Measurements from ENCODE around the gene XPR1. TPM values are rescaled to one million over a fixed set of nuclear protein-coding genes. Genes with fewer than 3 reads are reported as not detected.

The XPR1 gene
- total RNA-seq, 1 donor from 2014 or later: 35.2 TPM

GRCh38 chr1:180615493-180616290 lies 16.1 kb upstream of the XPR1 start:
- FAIRE-seq (no peak), DNase-seq (ENCODE audit: low read depth) (no peak)
- H3K4me1 ChIP-seq (ENCODE audit: insufficient read depth, low read length): peaks cover 14% of the 10 kb centered on the region
- no peaks in the 10 kb centered on the region for H3K9me3 ChIP-seq (ENCODE audit: insufficient read depth, low read depth, low read length)
- peak overlapping the region; percentile 26 for H3K4me2 ChIP-seq (ENCODE audit: low read length)
- H3K4me3 Mint-ChIP-seq (ENCODE audit: unreplicated experiment): no peak overlapping the region
- H3K9me3 Mint-ChIP-seq (ENCODE audit: unreplicated experiment): no peaks in the 10 kb centered on the region
- H4K20me1 ChIP-seq (ENCODE audit: insufficient read depth, low read length): no peaks in the 10 kb centered on the region
- no peak overlapping the region for H2AFZ ChIP-seq (ENCODE audit: low read depth, low read length)
- no peaks in the 10 kb centered on the region for H3K36me3 Mint-ChIP-seq (ENCODE audit: low read depth, unreplicated experiment)
- H3K27ac Mint-ChIP-seq (ENCODE audit: unreplicated experiment): no peak overlapping the region
- TF ChIP-seq EZH2 (IDR thresholded peaks at IDR 0.05; ENCODE audit: insufficient read depth, low read length): no peak
- no peak overlapping the region for H3K9ac ChIP-seq (ENCODE audit: low read length)
- no peak overlapping the region for H3K4me3 ChIP-seq (ENCODE audit: insufficient read depth, low read depth, low read length)
- H3K36me3 ChIP-seq (ENCODE audit: insufficient read depth, low read length): no peaks in the 10 kb centered on the region
- H3K27ac ChIP-seq (ENCODE audit: low read depth, low read length): no peak overlapping the region
- peaks cover 9% of the 10 kb centered on the region for H3K4me1 Mint-ChIP-seq (ENCODE audit: low read depth, unreplicated experiment)
- no peaks in the 10 kb centered on the region for H3K27me3 ChIP-seq (ENCODE audit: insufficient read depth, low read length)
- H3K27me3 Mint-ChIP-seq (ENCODE audit: low read depth, unreplicated experiment): no peaks in the 10 kb centered on the region
- no peaks in the 10 kb centered on the region for H3K79me2 ChIP-seq (ENCODE audit: insufficient read depth, low read length)

GRCh38 chr1:180616439-180616838 lies 15.4 kb upstream of the XPR1 start:
- Histone ChIP-seq H3K36me3 (ENCODE audit: insufficient read depth, low read length) (no peaks in the 10 kb centered on the region), H4K20me1 (ENCODE audit: insufficient read depth, low read length) (no peaks in the 10 kb centered on the region), H3K4me2 (ENCODE audit: low read length) (peak overlapping the region; percentile 26), H3K9me3 (ENCODE audit: insufficient read depth, low read depth, low read length) (no peaks in the 10 kb centered on the region), H3K79me2 (ENCODE audit: insufficient read depth, low read length) (no peaks in the 10 kb centered on the region), H3K4me3 (ENCODE audit: insufficient read depth, low read depth, low read length) (no peak overlapping the region), H3K4me1 (ENCODE audit: insufficient read depth, low read length) (peaks cover 8% of the 10 kb centered on the region), H3K27me3 (ENCODE audit: insufficient read depth, low read length) (no peaks in the 10 kb centered on the region), H3K27ac (ENCODE audit: low read depth, low read length) (no peak overlapping the region), H2AFZ (ENCODE audit: low read depth, low read length) (peak overlapping the region; percentile 13), H3K9ac (ENCODE audit: low read length) (no peak overlapping the region)
- peaks cover 1% of the 10 kb centered on the region for H3K4me1 Mint-ChIP-seq (ENCODE audit: low read depth, unreplicated experiment)
- H3K36me3 Mint-ChIP-seq (ENCODE audit: low read depth, unreplicated experiment): no peaks in the 10 kb centered on the region
- DNase-seq (ENCODE audit: low read depth) (peak; percentile 91), FAIRE-seq (no peak)
- H3K9me3 Mint-ChIP-seq (ENCODE audit: unreplicated experiment): no peaks in the 10 kb centered on the region
- H3K27me3 Mint-ChIP-seq (ENCODE audit: low read depth, unreplicated experiment): no peaks in the 10 kb centered on the region
- TF ChIP-seq EZH2 (IDR thresholded peaks at IDR 0.05; ENCODE audit: insufficient read depth, low read length) (no peak), CTCF (IDR thresholded peaks at IDR 0.05; ENCODE audit: insufficient read depth, low read depth, low read length) (no peak)
- H3K27ac Mint-ChIP-seq (ENCODE audit: unreplicated experiment): no peak overlapping the region
- H3K4me3 Mint-ChIP-seq (ENCODE audit: unreplicated experiment): no peak overlapping the region

GRCh38 chr1:180617774-180618395 lies 13.9 kb upstream of the XPR1 start:
- Histone ChIP-seq H3K27ac (ENCODE audit: low read depth, low read length) (no peak overlapping the region), H3K4me3 (ENCODE audit: insufficient read depth, low read depth, low read length) (no peak overlapping the region), H3K9me3 (ENCODE audit: insufficient read depth, low read depth, low read length) (no peaks in the 10 kb centered on the region), H3K27me3 (ENCODE audit: insufficient read depth, low read length) (no peaks in the 10 kb centered on the region), H3K79me2 (ENCODE audit: insufficient read depth, low read length) (no peaks in the 10 kb centered on the region), H3K36me3 (ENCODE audit: insufficient read depth, low read length) (no peaks in the 10 kb centered on the region), H3K4me1 (ENCODE audit: insufficient read depth, low read length) (peaks cover 8% of the 10 kb centered on the region), H4K20me1 (ENCODE audit: insufficient read depth, low read length) (no peaks in the 10 kb centered on the region), H3K9ac (ENCODE audit: low read length) (no peak overlapping the region), H2AFZ (ENCODE audit: low read depth, low read length) (no peak overlapping the region), H3K4me2 (ENCODE audit: low read length) (no peak overlapping the region)
- DNase-seq (ENCODE audit: low read depth) (no peak), FAIRE-seq (no peak)
- Mint-ChIP-seq H3K4me1 (ENCODE audit: low read depth, unreplicated experiment) (no peaks in the 10 kb centered on the region), H3K36me3 (ENCODE audit: low read depth, unreplicated experiment) (no peaks in the 10 kb centered on the region), H3K4me3 (ENCODE audit: unreplicated experiment) (no peak overlapping the region), H3K27me3 (ENCODE audit: low read depth, unreplicated experiment) (no peaks in the 10 kb centered on the region), H3K9me3 (ENCODE audit: unreplicated experiment) (no peaks in the 10 kb centered on the region), H3K27ac (ENCODE audit: unreplicated experiment) (no peak overlapping the region)
- TF ChIP-seq EZH2 (IDR thresholded peaks at IDR 0.05; ENCODE audit: insufficient read depth, low read length) (no peak), CTCF (IDR thresholded peaks at IDR 0.05; ENCODE audit: insufficient read depth, low read depth, low read length) (no peak)
